ENCODE results near the gene BANP.
"Not testable (repeated sequence)": the region's sequence is repeated elsewhere in the genome, so short reads cannot be mapped to it uniquely, and the experiment has no call there.

DNA sequence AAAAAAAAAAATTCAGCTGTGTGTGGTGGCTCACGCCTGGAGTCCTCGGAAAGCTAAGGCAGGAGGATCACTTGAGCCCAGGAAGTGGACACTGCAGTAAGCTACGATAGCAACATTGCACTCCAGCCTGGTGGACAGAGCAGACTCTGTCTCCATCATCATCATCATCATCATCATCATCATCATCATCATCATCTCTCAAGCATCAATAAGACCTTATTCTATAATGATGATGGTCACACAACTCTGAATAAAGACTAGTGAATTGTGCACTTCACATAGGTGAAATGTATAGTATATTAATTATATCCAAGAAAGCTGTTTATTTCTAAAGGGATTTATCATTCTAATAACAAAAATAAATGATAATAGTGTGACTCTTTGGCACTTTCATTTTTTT is 143.7 kb downstream of the BANP start:
- TF ChIP-seq, protein P1, sequence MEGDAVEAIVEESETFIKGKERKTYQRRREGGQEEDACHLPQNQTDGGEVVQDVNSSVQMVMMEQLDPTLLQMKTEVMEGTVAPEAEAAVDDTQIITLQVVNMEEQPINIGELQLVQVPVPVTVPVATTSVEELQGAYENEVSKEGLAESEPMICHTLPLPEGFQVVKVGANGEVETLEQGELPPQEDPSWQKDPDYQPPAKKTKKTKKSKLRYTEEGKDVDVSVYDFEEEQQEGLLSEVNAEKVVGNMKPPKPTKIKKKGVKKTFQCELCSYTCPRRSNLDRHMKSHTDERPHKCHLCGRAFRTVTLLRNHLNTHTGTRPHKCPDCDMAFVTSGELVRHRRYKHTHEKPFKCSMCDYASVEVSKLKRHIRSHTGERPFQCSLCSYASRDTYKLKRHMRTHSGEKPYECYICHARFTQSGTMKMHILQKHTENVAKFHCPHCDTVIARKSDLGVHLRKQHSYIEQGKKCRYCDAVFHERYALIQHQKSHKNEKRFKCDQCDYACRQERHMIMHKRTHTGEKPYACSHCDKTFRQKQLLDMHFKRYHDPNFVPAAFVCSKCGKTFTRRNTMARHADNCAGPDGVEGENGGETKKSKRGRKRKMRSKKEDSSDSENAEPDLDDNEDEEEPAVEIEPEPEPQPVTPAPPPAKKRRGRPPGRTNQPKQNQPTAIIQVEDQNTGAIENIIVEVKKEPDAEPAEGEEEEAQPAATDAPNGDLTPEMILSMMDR (IDR thresholded peaks at IDR 0.05), result not testable (repeated sequence)
- not testable (repeated sequence) for TF ChIP-seq EZH2phosphoT487, EZH2 (IDR thresholded peaks at IDR 0.05)

Measured in neural progenitor cell (in vitro differentiated cells).